PC-3 (cell line): ENCODE data around the gene ARF1.

Experiments used
- EZH2phosphoT487 ChIP-seq: fragments of 300-600 bp; sonication (generic); IDR thresholded peaks from 2 replicates; pipeline ENCODE4 v1.6.1; 2018; ENCODE audit warnings: mild to moderate bottlenecking, antibody characterized with exemption, low read length, borderline replicate concordance
- TF ChIP-seq, protein P1 (sequence below): fragments of 300-600 bp; sonication (generic); conservative IDR thresholded peaks from 2 replicates; pipeline ENCODE4 v1.5.1; 2017; ENCODE audit warnings: antibody characterized with exemption, low read depth, mild to moderate bottlenecking, low read length

GRCh38 chr1:228039986-228040385 is 42.5 kb upstream of the ARF1 start:
- TF ChIP-seq, protein P1, sequence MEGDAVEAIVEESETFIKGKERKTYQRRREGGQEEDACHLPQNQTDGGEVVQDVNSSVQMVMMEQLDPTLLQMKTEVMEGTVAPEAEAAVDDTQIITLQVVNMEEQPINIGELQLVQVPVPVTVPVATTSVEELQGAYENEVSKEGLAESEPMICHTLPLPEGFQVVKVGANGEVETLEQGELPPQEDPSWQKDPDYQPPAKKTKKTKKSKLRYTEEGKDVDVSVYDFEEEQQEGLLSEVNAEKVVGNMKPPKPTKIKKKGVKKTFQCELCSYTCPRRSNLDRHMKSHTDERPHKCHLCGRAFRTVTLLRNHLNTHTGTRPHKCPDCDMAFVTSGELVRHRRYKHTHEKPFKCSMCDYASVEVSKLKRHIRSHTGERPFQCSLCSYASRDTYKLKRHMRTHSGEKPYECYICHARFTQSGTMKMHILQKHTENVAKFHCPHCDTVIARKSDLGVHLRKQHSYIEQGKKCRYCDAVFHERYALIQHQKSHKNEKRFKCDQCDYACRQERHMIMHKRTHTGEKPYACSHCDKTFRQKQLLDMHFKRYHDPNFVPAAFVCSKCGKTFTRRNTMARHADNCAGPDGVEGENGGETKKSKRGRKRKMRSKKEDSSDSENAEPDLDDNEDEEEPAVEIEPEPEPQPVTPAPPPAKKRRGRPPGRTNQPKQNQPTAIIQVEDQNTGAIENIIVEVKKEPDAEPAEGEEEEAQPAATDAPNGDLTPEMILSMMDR: no peak
- TF ChIP-seq EZH2phosphoT487: no peak
